ENCODE results near the gene SEC61A1. TPM values are rescaled to one million over a fixed set of nuclear protein-coding genes. Genes with fewer than 3 reads are reported as not detected.
A peak's percentile ranks its signal among the peaks of the same experiment; 100 is the strongest.

Gene SEC61A1
- polyA plus RNA-seq, 3 donors, result 62.8 to 136 (median 114) TPM

GRCh38 chr3:128112357-128112968, 60.2 kb downstream of the SEC61A1 start:
- no peak overlapping the region for H3K4me3 ChIP-seq (replicated peaks in 1 of 3; ENCODE audit: low read depth in 2 of 3, low read length in 3 of 3)
- no peaks in the 10 kb centered on the region for H3K79me2 ChIP-seq (ENCODE audit: insufficient read depth, low read length)
- peaks cover 21 to 73% of the 10 kb centered on the region in 2 donors for H3K36me3 ChIP-seq (replicated peaks in 1 of 2; ENCODE audit: control insufficient read depth in 1 of 2, insufficient read depth in 2 of 2, low read length in 2 of 2)
- H3K9me3 Mint-ChIP-seq, result no peaks in the 10 kb centered on the region
- H3K4me3 Mint-ChIP-seq, result no peak overlapping the region
- peak overlapping the region in 4 of 7 donors; percentile 50 to 56 (median 55) for H3K27ac Mint-ChIP-seq
- no peaks in the 10 kb centered on the region for H3K27me3 Mint-ChIP-seq (ENCODE audit: low read depth in 3 of 3)
- no peaks in the 10 kb centered on the region for H3K4me1 ChIP-seq (ENCODE audit: control insufficient read depth in 1 of 2, insufficient read depth in 2 of 2, low read length in 2 of 2)
- H4K20me1 ChIP-seq (ENCODE audit: insufficient read depth, low read length), result no peaks in the 10 kb centered on the region
- intact Hi-C loops (cut with micrococcal nuclease), result no loop called here
- H2AFZ ChIP-seq (ENCODE audit: insufficient read depth, low read depth, low read length, poor library complexity, severe bottlenecking), result no peak overlapping the region
- H3K9me3 ChIP-seq (replicated peaks in 1 of 2; ENCODE audit: control insufficient read depth in 1 of 2, insufficient read depth in 1 of 2, low read length in 2 of 2), result no peaks in the 10 kb centered on the region
- peaks cover 59 to 72% of the 10 kb centered on the region in 2 donors for H3K36me3 Mint-ChIP-seq
- 97% methylated on average over 5 of the region's 7 CpGs for WGBS (ENCODE audit: insufficient coverage)
- no peak for TF ChIP-seq CTCF (IDR thresholded peaks at IDR 0.05)
- H3K4me2 ChIP-seq (replicated peaks; ENCODE audit: extremely low read depth, low read length, poor library complexity, severe bottlenecking), result no peak overlapping the region
- no peak overlapping the region for H3K27ac ChIP-seq (ENCODE audit: low read depth in 1 of 2, low read length in 2 of 2)
- no peak for DNase-seq
- no peaks in the 10 kb centered on the region for H3K27me3 ChIP-seq (ENCODE audit: control insufficient read depth in 2 of 2, insufficient read depth in 2 of 2, low read length in 2 of 2)
- H3K4me1 Mint-ChIP-seq, result no peaks in the 10 kb centered on the region
- no peak overlapping the region for H3K9ac ChIP-seq (ENCODE audit: insufficient read depth, low read length, poor library complexity, severe bottlenecking)

- Mint-ChIP-seq H3K27ac (peak overlapping the region in 5 of 7 donors; percentile 5 to 46 (median 21)), H3K27me3 (ENCODE audit: low read depth in 3 of 3) (no peaks in the 10 kb centered on the region), H3K4me3 (no peak overlapping the region), H3K36me3 (peaks cover 58 to 70% of the 10 kb centered on the region in 2 donors), H3K9me3 (no peaks in the 10 kb centered on the region), H3K4me1 (no peaks in the 10 kb centered on the region)
- no peak for TF ChIP-seq CTCF (IDR thresholded peaks at IDR 0.05)
- H2AFZ ChIP-seq (ENCODE audit: insufficient read depth, low read depth, low read length, poor library complexity, severe bottlenecking), result no peak overlapping the region
- H3K36me3 ChIP-seq (replicated peaks in 1 of 2; ENCODE audit: control insufficient read depth in 1 of 2, insufficient read depth in 2 of 2, low read length in 2 of 2), result peaks cover 26 to 64% of the 10 kb centered on the region in 2 donors
- no peak overlapping the region for H3K9ac ChIP-seq (ENCODE audit: insufficient read depth, low read length, poor library complexity, severe bottlenecking)
- H3K27me3 ChIP-seq (ENCODE audit: control insufficient read depth in 2 of 2, insufficient read depth in 2 of 2, low read length in 2 of 2), result no peaks in the 10 kb centered on the region
- intact Hi-C loops (cut with micrococcal nuclease), result no loop called here
- H4K20me1 ChIP-seq (ENCODE audit: insufficient read depth, low read length), result no peaks in the 10 kb centered on the region
- no peaks in the 10 kb centered on the region for H3K79me2 ChIP-seq (ENCODE audit: insufficient read depth, low read length)
- WGBS (ENCODE audit: insufficient coverage), result 91% methylated on average over 6 of the region's 9 CpGs
- H3K27ac ChIP-seq (ENCODE audit: low read depth in 1 of 2, low read length in 2 of 2), result no peak overlapping the region
- no peak overlapping the region for H3K4me3 ChIP-seq (replicated peaks in 1 of 3; ENCODE audit: low read depth in 2 of 3, low read length in 3 of 3)
- DNase-seq, result no peak
- no peaks in the 10 kb centered on the region for H3K4me1 ChIP-seq (ENCODE audit: control insufficient read depth in 1 of 2, insufficient read depth in 2 of 2, low read length in 2 of 2)
- H3K4me2 ChIP-seq (replicated peaks; ENCODE audit: extremely low read depth, low read length, poor library complexity, severe bottlenecking), result no peak overlapping the region
- no peaks in the 10 kb centered on the region for H3K9me3 ChIP-seq (replicated peaks in 1 of 2; ENCODE audit: control insufficient read depth in 1 of 2, insufficient read depth in 1 of 2, low read length in 2 of 2)
Measured at GRCh38 chr3:128113817-128114794, 61.9 kb downstream of the SEC61A1 start.

Small RNA genes within 50 kb of the gene (small RNA-seq; reads per million reads assigned to genes)
- 7.1 reads per million, percentile 64 among the genes with 10 or more reads in this experiment for gene RNU2-37P (ENCODE audit: insufficient read length, low read depth)

Other genes starting within 250 kb of the SEC61A1 start
- 1 to 10 TPM; 4.4 to 10.0 (median 6.4) TPM for gene MGLL, start 229.9 kb upstream of the SEC61A1 start, polyA plus RNA-seq
- gene KBTBD12, start 137.2 kb upstream of the SEC61A1 start, polyA plus RNA-seq, result not detected
- 10 to 100 TPM; 11.0 to 16.2 (median 14.4) TPM for gene RUVBL1, start 71.4 kb downstream of the SEC61A1 start, polyA plus RNA-seq
- gene EEFSEC, start 101.0 kb downstream of the SEC61A1 start, polyA plus RNA-seq, result 10 to 100 TPM; 13.3 to 14.9 (median 14.9) TPM

Data from CD14-positive monocyte (primary cell).